ENCODE data around the gene GLG1. TPM values are rescaled to one million over a fixed set of nuclear protein-coding genes. Genes with fewer than 3 reads are reported as not detected.
"Not testable (repeated sequence)": the region's sequence is repeated elsewhere in the genome, so short reads cannot be mapped to it uniquely, and the experiment has no call there.

The GLG1 gene
- total RNA-seq, 1 experiment from 2014 or later = 117 TPM

- POLR2A ChIA-PET (ENCODE audit: unreplicated experiment) = no interaction called here
- Histone ChIP-seq H3K4me3 (no peak overlapping the region), H3K27me3 (ENCODE audit: insufficient read depth, low read depth) (no peaks in the 10 kb centered on the region), H3K79me2 (ENCODE audit: low read depth) (no peaks in the 10 kb centered on the region), H2AFZ (no peak overlapping the region), H3K4me1 (replicated peaks; ENCODE audit: insufficient read depth) (no peaks in the 10 kb centered on the region), H3K27ac (no peak overlapping the region), H3K4me2 (no peak overlapping the region), H3F3A (ENCODE audit: insufficient read depth, low read depth) (no peaks in the 10 kb centered on the region), H3K36me3 (ENCODE audit: low read depth) (no peaks in the 10 kb centered on the region), H3K9me2 (ENCODE audit: insufficient read depth) (no peaks in the 10 kb centered on the region), H4K20me1 (ENCODE audit: insufficient read depth) (0 out of 2 replicates have a peak, but pooled peaks cover 5% of the 10 kb centered on the region), H3K9me3 (ENCODE audit: insufficient read depth, low read depth) (no peaks in the 10 kb centered on the region)
- CTCF ChIA-PET = no interaction called here
- BruUV-seq (replicated peaks) = no TSS peak
- intact Hi-C loops (cut with micrococcal nuclease; ENCODE audit: unreplicated experiment) = no loop called here
- no peak for TF ChIP-seq CTCF (conservative IDR thresholded peaks at IDR 0.05)
- TF ChIP-seq EZH2 (IDR thresholded peaks at IDR 0.05; ENCODE audit: low read depth) = no peak
- no peak for DNase-seq
These were observed 82.0 kb downstream of the GLG1 start for GRCh38 chr16:74524926-74525325.

GRCh38 chr16:74524117-74524516 is 82.8 kb downstream of the GLG1 start:
- ChIA-PET CTCF (no interaction called here), POLR2A (ENCODE audit: unreplicated experiment) (no interaction called here)
- no peak overlapping the region for H3K27ac ChIP-seq
- H3K4me3 ChIP-seq = no peak overlapping the region
- no peaks in the 10 kb centered on the region for H3K36me3 ChIP-seq (ENCODE audit: low read depth)
- no peaks in the 10 kb centered on the region for H3K9me3 ChIP-seq (ENCODE audit: insufficient read depth, low read depth)
- intact Hi-C loops (cut with micrococcal nuclease; ENCODE audit: unreplicated experiment) = no loop called here
- no peaks in the 10 kb centered on the region for H3K27me3 ChIP-seq (ENCODE audit: insufficient read depth, low read depth)
- H3K9me2 ChIP-seq (ENCODE audit: insufficient read depth) = no peaks in the 10 kb centered on the region
- H2AFZ ChIP-seq = no peak overlapping the region
- 0 out of 2 replicates have a peak, but pooled peaks cover 5% of the 10 kb centered on the region for H4K20me1 ChIP-seq (ENCODE audit: insufficient read depth)
- BruUV-seq (replicated peaks) = no TSS peak
- H3K4me1 ChIP-seq (replicated peaks; ENCODE audit: insufficient read depth) = no peaks in the 10 kb centered on the region
- H3K4me2 ChIP-seq = no peak overlapping the region
- TF ChIP-seq CTCF (conservative IDR thresholded peaks at IDR 0.05) (no peak), EZH2 (IDR thresholded peaks at IDR 0.05; ENCODE audit: low read depth) (no peak)
- no peak for DNase-seq
- H3K79me2 ChIP-seq (ENCODE audit: low read depth) = no peaks in the 10 kb centered on the region
- no peaks in the 10 kb centered on the region for H3F3A ChIP-seq (ENCODE audit: insufficient read depth, low read depth)

- H3K4me3 ChIP-seq; intact Hi-C loops (cut with micrococcal nuclease; ENCODE audit: unreplicated experiment); CTCF ChIA-PET; POLR2A ChIA-PET (ENCODE audit: unreplicated experiment); H3K4me2 ChIP-seq; H3K9me3 ChIP-seq (ENCODE audit: insufficient read depth, low read depth); H3K27ac ChIP-seq; H3K36me3 ChIP-seq (ENCODE audit: low read depth); H4K20me1 ChIP-seq (ENCODE audit: insufficient read depth); H3K4me1 ChIP-seq (replicated peaks; ENCODE audit: insufficient read depth); H2AFZ ChIP-seq; DNase-seq; H3K9me2 ChIP-seq (ENCODE audit: insufficient read depth); H3K79me2 ChIP-seq (ENCODE audit: low read depth); H3F3A ChIP-seq (ENCODE audit: insufficient read depth, low read depth); H3K27me3 ChIP-seq (ENCODE audit: insufficient read depth, low read depth); BruUV-seq (replicated peaks): not testable (repeated sequence)
These were observed 83.2 kb downstream of the GLG1 start for GRCh38 chr16:74523706-74524105.

DNA sequence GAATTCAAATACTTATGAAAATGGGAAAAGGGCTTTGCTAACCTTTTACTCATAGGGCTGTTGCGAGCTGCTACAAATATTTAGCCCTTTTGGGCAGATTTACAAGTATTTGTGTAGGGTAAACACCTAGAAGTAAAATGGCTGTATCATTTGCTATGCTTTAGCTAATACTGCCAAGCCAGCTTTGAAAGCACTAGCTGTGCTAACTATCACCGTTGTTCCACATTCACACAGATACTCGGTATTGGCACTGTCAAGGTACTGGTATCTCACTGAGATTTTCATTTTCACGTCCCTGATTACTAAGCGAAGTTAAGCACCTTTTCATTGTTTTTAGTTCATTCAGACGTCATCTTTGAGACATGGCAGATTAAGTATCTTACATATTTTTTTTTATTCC is 84.8 kb downstream of the GLG1 start:
- Histone ChIP-seq H3F3A (ENCODE audit: insufficient read depth, low read depth) (no peaks in the 10 kb centered on the region), H3K27ac (no peak overlapping the region), H3K36me3 (ENCODE audit: low read depth) (no peaks in the 10 kb centered on the region), H3K27me3 (ENCODE audit: insufficient read depth, low read depth) (no peaks in the 10 kb centered on the region), H3K9me3 (ENCODE audit: insufficient read depth, low read depth) (no peaks in the 10 kb centered on the region), H3K4me2 (no peak overlapping the region), H3K79me2 (ENCODE audit: low read depth) (no peaks in the 10 kb centered on the region; the same call in 1 of the 2 replicates), H3K4me3 (no peak overlapping the region), H3K9me2 (ENCODE audit: insufficient read depth) (no peaks in the 10 kb centered on the region), H2AFZ (no peak overlapping the region), H3K4me1 (replicated peaks; ENCODE audit: insufficient read depth) (no peaks in the 10 kb centered on the region), H4K20me1 (ENCODE audit: insufficient read depth) (0 out of 2 replicates have a peak, but pooled peaks cover 5% of the 10 kb centered on the region)
- no TSS peak for BruUV-seq (replicated peaks)
- ChIA-PET POLR2A (ENCODE audit: unreplicated experiment) (no interaction called here), CTCF (no interaction called here)
- intact Hi-C loops (cut with micrococcal nuclease; ENCODE audit: unreplicated experiment) = no loop called here
- DNase-seq = no peak
- no peak for TF ChIP-seq EZH2 (IDR thresholded peaks at IDR 0.05; ENCODE audit: low read depth)
- no peak for TF ChIP-seq CTCF (conservative IDR thresholded peaks at IDR 0.05)

All from PC-9 (cell line).